Astrocyte (in vitro differentiated cells and primary cell): ENCODE measurements around the gene PUS10.

Source experiments
- CTCF ChIP-seq: IDR thresholded peaks from 2 replicates; pipeline ENCODE4 v1.5.1; 2011; ENCODE audit warnings: low read depth, mild to moderate bottlenecking, inconsistent platforms, low read length, moderate library complexity; ENCODE audit not compliant: insufficient read depth
- EZH2 ChIP-seq: IDR thresholded peaks from 2 replicates; pipeline ENCODE4 v1.6.1; 2012; ENCODE audit warnings: mild to moderate bottlenecking, low read length, inconsistent platforms; ENCODE audit not compliant: insufficient read depth

GRCh38 chr2:60991644-60992043, 26.4 kb downstream of the PUS10 start:
- no peak for TF ChIP-seq CTCF
- no peak for TF ChIP-seq EZH2
